Uterus (tissue), 2 donors: ENCODE measurements around the gene KCNQ1.

Experiments
- CTCF ChIP-seq, 4 experiments: fragments of 200-600 bp in 2 of 4; fragments of 450-650 bp in 2 of 4; sonication (generic) in 2 of 4; IDR thresholded peaks; one replicate each; pipeline ENCODE4 v1.5.1; 2016 to 2019; ENCODE audit warnings: antibody characterized with exemption in 4 of 4, mild to moderate bottlenecking in 2 of 4, moderate library complexity in 1 of 4
- POLR2A ChIP-seq, 2 donors: fragments of 450-650 bp; IDR thresholded peaks; one replicate each; pipeline ENCODE4 v1.6.1; 2016; ENCODE audit warnings: antibody characterized with exemption in 2 of 2, mild to moderate bottlenecking in 1 of 2, moderate library complexity in 1 of 2

- no peak for TF ChIP-seq POLR2A (IDR thresholded peaks at IDR 0.05)
- no peak for TF ChIP-seq CTCF (IDR thresholded peaks at IDR 0.05)
These were observed 251.6 kb downstream of the KCNQ1 start for GRCh38 chr11:2696455-2696854.
